Cardiac fibroblast (primary cell): Measurements from ENCODE around the gene PSD.

Experiments used
- DNase-seq, 2 donors: peaks; one replicate each; pipeline versions ENCODE4 v3.0.0 to v3.0.0-alpha.2; 2010; ENCODE audit warnings: low read depth in 2 of 2
- H3K4me3 ChIP-seq, 2 donors: replicated peaks in 1 of 2; 1 replicate in 1 of 2; 2 replicates in 1 of 2; pipeline ENCODE4 v1.5.1; 2011; ENCODE audit warnings: low read depth in 2 of 2, low read length in 2 of 2, mild to moderate bottlenecking in 2 of 2, moderate library complexity in 1 of 2
- CTCF ChIP-seq: IDR thresholded peaks from one replicate; pipeline ENCODE4 v1.5.1; 2011; ENCODE audit warnings: low read depth, mild to moderate bottlenecking, low read length, inconsistent platforms

The PSD gene

GRCh38 chr10:102408728-102409603 is 9.6 kb downstream of the PSD start:
- peak in 1 of 2 donors; percentile 55 for DNase-seq
- peak overlapping the region; percentile 36 to 42 for H3K4me3 ChIP-seq
- no peak for TF ChIP-seq CTCF

- DNase-seq, result no peak
- no peak for TF ChIP-seq CTCF
- H3K4me3 ChIP-seq, result peak overlapping the region; percentile 36 to 42
These were observed 10.4 kb downstream of the PSD start for GRCh38 chr10:102408131-102408727.

- TF ChIP-seq CTCF, result no peak
- H3K4me3 ChIP-seq, result no peak overlapping the region
- no peak for DNase-seq
These were observed 11.0 kb downstream of the PSD start for GRCh38 chr10:102407425-102408130.

GRCh38 chr10:102406815-102407214 is 11.8 kb downstream of the PSD start:
- no peak for DNase-seq
- no peak overlapping the region for H3K4me3 ChIP-seq
- no peak for TF ChIP-seq CTCF

- H3K4me3 ChIP-seq, result no peak overlapping the region
- DNase-seq, result no peak
- TF ChIP-seq CTCF, result no peak
These were observed 13.0 kb downstream of the PSD start for GRCh38 chr10:102405632-102406031.

GRCh38 chr10:102405108-102405571 is 13.4 kb downstream of the PSD start:
- DNase-seq, result no peak
- no peak overlapping the region for H3K4me3 ChIP-seq
- TF ChIP-seq CTCF, result no peak
